ENCODE measurements around the gene EPS8. TPM values are rescaled to one million over a fixed set of nuclear protein-coding genes. Genes with fewer than 3 reads are reported as not detected.

EPS8 gene
- polyA plus RNA-seq, 1 of the 3 experiments (the other 2 are of a cell fraction): 19.8 TPM

DNA sequence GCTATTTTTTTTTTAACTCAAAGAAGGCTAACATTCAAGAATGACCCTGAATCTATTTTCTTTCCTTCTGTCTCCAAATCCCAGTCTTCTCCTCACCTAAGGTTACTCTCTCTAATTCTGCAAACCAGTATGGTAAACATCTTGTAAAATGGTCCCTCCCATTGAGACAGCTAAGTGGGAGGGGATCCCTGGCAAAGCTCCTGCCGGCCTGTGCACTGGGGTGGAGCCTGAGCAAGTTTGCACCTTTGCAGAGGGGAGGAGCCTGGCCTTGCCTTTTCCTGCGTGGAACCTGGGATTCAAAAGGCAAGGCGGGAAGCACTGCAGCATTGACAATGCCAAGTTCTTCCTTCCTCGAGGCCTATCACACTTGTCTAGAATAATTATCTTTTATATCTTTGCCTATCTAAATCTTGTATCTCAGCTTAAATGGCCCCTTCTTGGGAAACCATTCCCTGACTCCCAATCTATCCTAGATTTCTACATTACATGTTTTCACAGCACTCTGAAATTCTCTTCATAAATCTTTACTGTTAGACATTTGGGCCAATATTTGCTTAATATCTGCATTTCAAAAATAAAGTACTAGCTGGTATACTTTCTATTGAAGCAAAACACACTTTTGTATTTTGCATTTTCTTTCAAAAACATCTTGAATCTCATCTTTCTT lies 83.0 kb downstream of the EPS8 start:
- TF ChIP-seq, protein P1, sequence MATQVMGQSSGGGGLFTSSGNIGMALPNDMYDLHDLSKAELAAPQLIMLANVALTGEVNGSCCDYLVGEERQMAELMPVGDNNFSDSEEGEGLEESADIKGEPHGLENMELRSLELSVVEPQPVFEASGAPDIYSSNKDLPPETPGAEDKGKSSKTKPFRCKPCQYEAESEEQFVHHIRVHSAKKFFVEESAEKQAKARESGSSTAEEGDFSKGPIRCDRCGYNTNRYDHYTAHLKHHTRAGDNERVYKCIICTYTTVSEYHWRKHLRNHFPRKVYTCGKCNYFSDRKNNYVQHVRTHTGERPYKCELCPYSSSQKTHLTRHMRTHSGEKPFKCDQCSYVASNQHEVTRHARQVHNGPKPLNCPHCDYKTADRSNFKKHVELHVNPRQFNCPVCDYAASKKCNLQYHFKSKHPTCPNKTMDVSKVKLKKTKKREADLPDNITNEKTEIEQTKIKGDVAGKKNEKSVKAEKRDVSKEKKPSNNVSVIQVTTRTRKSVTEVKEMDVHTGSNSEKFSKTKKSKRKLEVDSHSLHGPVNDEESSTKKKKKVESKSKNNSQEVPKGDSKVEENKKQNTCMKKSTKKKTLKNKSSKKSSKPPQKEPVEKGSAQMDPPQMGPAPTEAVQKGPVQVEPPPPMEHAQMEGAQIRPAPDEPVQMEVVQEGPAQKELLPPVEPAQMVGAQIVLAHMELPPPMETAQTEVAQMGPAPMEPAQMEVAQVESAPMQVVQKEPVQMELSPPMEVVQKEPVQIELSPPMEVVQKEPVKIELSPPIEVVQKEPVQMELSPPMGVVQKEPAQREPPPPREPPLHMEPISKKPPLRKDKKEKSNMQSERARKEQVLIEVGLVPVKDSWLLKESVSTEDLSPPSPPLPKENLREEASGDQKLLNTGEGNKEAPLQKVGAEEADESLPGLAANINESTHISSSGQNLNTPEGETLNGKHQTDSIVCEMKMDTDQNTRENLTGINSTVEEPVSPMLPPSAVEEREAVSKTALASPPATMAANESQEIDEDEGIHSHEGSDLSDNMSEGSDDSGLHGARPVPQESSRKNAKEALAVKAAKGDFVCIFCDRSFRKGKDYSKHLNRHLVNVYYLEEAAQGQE (IDR thresholded peaks at IDR 0.05; ENCODE audit: low read depth, low read length): no peak
- TF ChIP-seq RXRA (IDR thresholded peaks at IDR 0.05; ENCODE audit: borderline replicate concordance, low read depth): no peak
- TF ChIP-seq, protein P2, sequence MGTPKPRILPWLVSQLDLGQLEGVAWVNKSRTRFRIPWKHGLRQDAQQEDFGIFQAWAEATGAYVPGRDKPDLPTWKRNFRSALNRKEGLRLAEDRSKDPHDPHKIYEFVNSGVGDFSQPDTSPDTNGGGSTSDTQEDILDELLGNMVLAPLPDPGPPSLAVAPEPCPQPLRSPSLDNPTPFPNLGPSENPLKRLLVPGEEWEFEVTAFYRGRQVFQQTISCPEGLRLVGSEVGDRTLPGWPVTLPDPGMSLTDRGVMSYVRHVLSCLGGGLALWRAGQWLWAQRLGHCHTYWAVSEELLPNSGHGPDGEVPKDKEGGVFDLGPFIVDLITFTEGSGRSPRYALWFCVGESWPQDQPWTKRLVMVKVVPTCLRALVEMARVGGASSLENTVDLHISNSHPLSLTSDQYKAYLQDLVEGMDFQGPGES (IDR thresholded peaks at IDR 0.05; ENCODE audit: low read depth, low read length): no peak
- POLR2A ChIA-PET: no interaction called here
- Histone ChIP-seq H3K4me1 (ENCODE audit: control insufficient read depth in 1 of 2, insufficient read depth in 2 of 2, low read depth in 1 of 2, low read length in 1 of 2) (peaks cover 0 to 22% of the 10 kb centered on the region in 2 experiments; a peak in 2 of 4 replicates), H3F3A (replicated peaks; ENCODE audit: insufficient read depth) (peaks cover 16% of the 10 kb centered on the region), H3K27me3 (ENCODE audit: insufficient read depth) (no peaks in the 10 kb centered on the region), H4K20me1 (ENCODE audit: insufficient read depth) (no peaks in the 10 kb centered on the region), H3K79me2 (ENCODE audit: insufficient read depth) (peaks cover 29% of the 10 kb centered on the region), H3K4me3 (ENCODE audit: low read depth in 2 of 2, low read length in 1 of 2) (no peak overlapping the region), H3K27ac (ENCODE audit: low read depth in 2 of 2, low read length in 1 of 2) (no peak overlapping the region), H3K9me3 (no peaks in the 10 kb centered on the region), H3K36me3 (replicated peaks in 1 of 2; ENCODE audit: control insufficient read depth in 1 of 2, insufficient read depth in 2 of 2, low read length in 1 of 2) (peaks cover 0 to 3% of the 10 kb centered on the region in 2 experiments), H3K9me2 (no peaks in the 10 kb centered on the region), H2AFZ (ENCODE audit: low read depth) (no peak overlapping the region), H3K9ac (no peak overlapping the region), H3K4me2 (no peak overlapping the region)
- 70% methylated on average over 3 of the region's 4 CpGs for WGBS (ENCODE audit: low lambda C conversion rate)
- no peak for DNase-seq
- CTCF ChIA-PET: interaction anchor here (0.6 kb wide), 1 partner anchor 59 kb away, joined by 3 read pairs; no protein-coding TSS in a partner anchor

DNA sequence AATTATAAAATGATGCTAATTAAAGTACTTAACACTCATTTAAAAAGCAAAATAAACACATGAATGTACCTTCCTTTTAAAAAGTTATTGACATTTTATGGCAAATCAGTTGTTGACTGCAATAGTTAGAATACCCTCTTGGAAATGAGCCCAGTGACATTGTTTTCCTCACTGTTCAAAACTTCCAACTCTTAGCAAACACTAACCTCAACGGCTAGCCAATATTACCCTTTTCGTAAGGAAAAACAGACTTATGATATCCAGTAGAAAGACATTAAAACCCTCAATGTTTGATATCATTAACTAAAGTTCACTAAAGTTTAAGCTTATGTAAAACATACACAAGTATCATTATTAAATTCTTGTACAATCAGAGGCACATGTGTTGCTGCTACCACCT lies 83.6 kb downstream of the EPS8 start:
- Histone ChIP-seq H3K9me3 (no peaks in the 10 kb centered on the region), H3K27ac (ENCODE audit: low read depth in 2 of 2, low read length in 1 of 2) (no peak overlapping the region), H3K27me3 (ENCODE audit: insufficient read depth) (no peaks in the 10 kb centered on the region), H3K4me2 (no peak overlapping the region), H3K4me1 (ENCODE audit: control insufficient read depth in 1 of 2, insufficient read depth in 2 of 2, low read depth in 1 of 2, low read length in 1 of 2) (peaks cover 0 to 27% of the 10 kb centered on the region in 2 experiments; a peak in 3 of 4 replicates), H3K9ac (no peak overlapping the region), H3F3A (replicated peaks; ENCODE audit: insufficient read depth) (peaks cover 21% of the 10 kb centered on the region), H2AFZ (ENCODE audit: low read depth) (no peak overlapping the region), H3K36me3 (replicated peaks in 1 of 2; ENCODE audit: control insufficient read depth in 1 of 2, insufficient read depth in 2 of 2, low read length in 1 of 2) (peaks cover 0 to 3% of the 10 kb centered on the region in 2 experiments), H4K20me1 (ENCODE audit: insufficient read depth) (no peaks in the 10 kb centered on the region), H3K9me2 (no peaks in the 10 kb centered on the region), H3K4me3 (ENCODE audit: low read depth in 2 of 2, low read length in 1 of 2) (no peak overlapping the region), H3K79me2 (ENCODE audit: insufficient read depth) (peaks cover 27% of the 10 kb centered on the region)
- ChIA-PET CTCF (interaction anchor here (0.6 kb wide), 1 partner anchor 59 kb away, joined by 3 read pairs; no protein-coding TSS in a partner anchor), POLR2A (no interaction called here)
- DNase-seq: no peak
- 90% methylated on average over 2 of the region's 2 CpGs for WGBS (ENCODE audit: low lambda C conversion rate)
- TF ChIP-seq JUND (IDR thresholded peaks at IDR 0.05) (no peak), TCF12 (IDR thresholded peaks at IDR 0.05) (no peak), MEF2A (IDR thresholded peaks at IDR 0.05; ENCODE audit: borderline replicate concordance, low read depth) (no peak), POLR2AphosphoS5 (IDR thresholded peaks at IDR 0.05; ENCODE audit: low read depth, low read length) (no peak), FOXJ3 (CRISPR knock-in tag; IDR thresholded peaks at IDR 0.05) (no peak), GABPA (IDR thresholded peaks at IDR 0.05; ENCODE audit: low read depth) (no peak), ELF1 (IDR thresholded peaks at IDR 0.05) (no peak), SMC3 (IDR thresholded peaks at IDR 0.05; ENCODE audit: low read depth, low read length) (no peak), RCOR1 (IDR thresholded peaks at IDR 0.05; ENCODE audit: low read length) (no peak), NRF1 (IDR thresholded peaks at IDR 0.05; ENCODE audit: low read depth, low read length) (no peak)
- TF ChIP-seq, protein P3, sequence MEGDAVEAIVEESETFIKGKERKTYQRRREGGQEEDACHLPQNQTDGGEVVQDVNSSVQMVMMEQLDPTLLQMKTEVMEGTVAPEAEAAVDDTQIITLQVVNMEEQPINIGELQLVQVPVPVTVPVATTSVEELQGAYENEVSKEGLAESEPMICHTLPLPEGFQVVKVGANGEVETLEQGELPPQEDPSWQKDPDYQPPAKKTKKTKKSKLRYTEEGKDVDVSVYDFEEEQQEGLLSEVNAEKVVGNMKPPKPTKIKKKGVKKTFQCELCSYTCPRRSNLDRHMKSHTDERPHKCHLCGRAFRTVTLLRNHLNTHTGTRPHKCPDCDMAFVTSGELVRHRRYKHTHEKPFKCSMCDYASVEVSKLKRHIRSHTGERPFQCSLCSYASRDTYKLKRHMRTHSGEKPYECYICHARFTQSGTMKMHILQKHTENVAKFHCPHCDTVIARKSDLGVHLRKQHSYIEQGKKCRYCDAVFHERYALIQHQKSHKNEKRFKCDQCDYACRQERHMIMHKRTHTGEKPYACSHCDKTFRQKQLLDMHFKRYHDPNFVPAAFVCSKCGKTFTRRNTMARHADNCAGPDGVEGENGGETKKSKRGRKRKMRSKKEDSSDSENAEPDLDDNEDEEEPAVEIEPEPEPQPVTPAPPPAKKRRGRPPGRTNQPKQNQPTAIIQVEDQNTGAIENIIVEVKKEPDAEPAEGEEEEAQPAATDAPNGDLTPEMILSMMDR (IDR thresholded peaks at IDR 0.05): no peak
- TF ChIP-seq, protein P4, sequence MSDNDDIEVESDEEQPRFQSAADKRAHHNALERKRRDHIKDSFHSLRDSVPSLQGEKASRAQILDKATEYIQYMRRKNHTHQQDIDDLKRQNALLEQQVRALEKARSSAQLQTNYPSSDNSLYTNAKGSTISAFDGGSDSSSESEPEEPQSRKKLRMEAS (IDR thresholded peaks at IDR 0.05; ENCODE audit: low read depth): no peak
- TF ChIP-seq, protein P5, sequence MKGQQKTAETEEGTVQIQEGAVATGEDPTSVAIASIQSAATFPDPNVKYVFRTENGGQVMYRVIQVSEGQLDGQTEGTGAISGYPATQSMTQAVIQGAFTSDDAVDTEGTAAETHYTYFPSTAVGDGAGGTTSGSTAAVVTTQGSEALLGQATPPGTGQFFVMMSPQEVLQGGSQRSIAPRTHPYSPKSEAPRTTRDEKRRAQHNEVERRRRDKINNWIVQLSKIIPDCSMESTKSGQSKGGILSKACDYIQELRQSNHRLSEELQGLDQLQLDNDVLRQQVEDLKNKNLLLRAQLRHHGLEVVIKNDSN (IDR thresholded peaks at IDR 0.05; ENCODE audit: borderline replicate concordance, low read depth): no peak
- TF ChIP-seq, protein P6, sequence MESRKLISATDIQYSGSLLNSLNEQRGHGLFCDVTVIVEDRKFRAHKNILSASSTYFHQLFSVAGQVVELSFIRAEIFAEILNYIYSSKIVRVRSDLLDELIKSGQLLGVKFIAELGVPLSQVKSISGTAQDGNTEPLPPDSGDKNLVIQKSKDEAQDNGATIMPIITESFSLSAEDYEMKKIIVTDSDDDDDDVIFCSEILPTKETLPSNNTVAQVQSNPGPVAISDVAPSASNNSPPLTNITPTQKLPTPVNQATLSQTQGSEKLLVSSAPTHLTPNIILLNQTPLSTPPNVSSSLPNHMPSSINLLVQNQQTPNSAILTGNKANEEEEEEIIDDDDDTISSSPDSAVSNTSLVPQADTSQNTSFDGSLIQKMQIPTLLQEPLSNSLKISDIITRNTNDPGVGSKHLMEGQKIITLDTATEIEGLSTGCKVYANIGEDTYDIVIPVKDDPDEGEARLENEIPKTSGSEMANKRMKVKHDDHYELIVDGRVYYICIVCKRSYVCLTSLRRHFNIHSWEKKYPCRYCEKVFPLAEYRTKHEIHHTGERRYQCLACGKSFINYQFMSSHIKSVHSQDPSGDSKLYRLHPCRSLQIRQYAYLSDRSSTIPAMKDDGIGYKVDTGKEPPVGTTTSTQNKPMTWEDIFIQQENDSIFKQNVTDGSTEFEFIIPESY (IDR thresholded peaks at IDR 0.05; ENCODE audit: borderline replicate concordance, low read depth): no peak

Measured in SK-N-SH (cell line).